GM19438 (cell line): ENCODE data around the gene RBL1.
"Not testable (repeated sequence)": the region's sequence is repeated elsewhere in the genome, so short reads cannot be mapped to it uniquely, and the experiment has no call there.

Source experiments
- ATAC-seq: cut with Tn5 transposase; IDR thresholded peaks from one replicate; pipeline ENCODE4 v1.9.1; 2021; ENCODE audit warnings: low read depth; ENCODE audit not compliant: unreplicated experiment

The RBL1 gene

GRCh38 chr20:37001634-37002033, 94.2 kb downstream of the RBL1 start:
- not testable (repeated sequence) for ATAC-seq

- ATAC-seq = not testable (repeated sequence)
Observed at GRCh38 chr20:37000171-37000570, 95.6 kb downstream of the RBL1 start.

- ATAC-seq = no peak
Observed at GRCh38 chr20:36998652-36999051, 97.1 kb downstream of the RBL1 start.

- ATAC-seq = no peak
Observed at GRCh38 chr20:36997121-36997520, 98.7 kb downstream of the RBL1 start.

- ATAC-seq = not testable (repeated sequence)
Observed at GRCh38 chr20:36994221-36994620, 101.6 kb downstream of the RBL1 start.

DNA sequence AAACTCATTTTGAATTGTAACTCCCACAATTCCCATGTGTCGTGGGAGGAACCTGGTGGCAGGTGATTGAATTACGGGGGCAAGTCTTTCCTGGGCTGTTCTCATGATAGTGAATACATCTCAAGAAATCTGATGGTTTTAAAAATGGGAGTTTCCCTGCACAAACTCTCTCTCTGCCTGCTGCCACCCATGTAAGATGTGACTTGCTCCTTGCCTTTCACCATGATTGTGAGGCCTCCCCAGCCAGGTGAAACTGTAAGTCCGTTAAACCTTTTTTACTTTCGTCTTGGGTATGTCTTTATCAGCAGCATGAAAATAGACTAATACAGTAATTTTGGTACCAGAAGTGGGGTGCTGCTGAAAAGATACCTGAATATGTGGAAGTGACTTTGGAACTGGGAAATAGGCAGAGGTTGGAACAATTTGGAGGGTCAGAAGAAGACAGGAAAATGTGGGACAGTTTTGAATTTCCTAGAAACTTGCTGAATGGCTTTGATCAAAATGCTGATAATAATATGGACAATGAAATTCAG, 102.9 kb downstream of the RBL1 start:
- ATAC-seq = no peak

- no peak for ATAC-seq
Observed at GRCh38 chr20:36991703-36992102, 104.1 kb downstream of the RBL1 start.

- ATAC-seq = no peak
Observed at GRCh38 chr20:36989797-36990196, 106.0 kb downstream of the RBL1 start.

DNA sequence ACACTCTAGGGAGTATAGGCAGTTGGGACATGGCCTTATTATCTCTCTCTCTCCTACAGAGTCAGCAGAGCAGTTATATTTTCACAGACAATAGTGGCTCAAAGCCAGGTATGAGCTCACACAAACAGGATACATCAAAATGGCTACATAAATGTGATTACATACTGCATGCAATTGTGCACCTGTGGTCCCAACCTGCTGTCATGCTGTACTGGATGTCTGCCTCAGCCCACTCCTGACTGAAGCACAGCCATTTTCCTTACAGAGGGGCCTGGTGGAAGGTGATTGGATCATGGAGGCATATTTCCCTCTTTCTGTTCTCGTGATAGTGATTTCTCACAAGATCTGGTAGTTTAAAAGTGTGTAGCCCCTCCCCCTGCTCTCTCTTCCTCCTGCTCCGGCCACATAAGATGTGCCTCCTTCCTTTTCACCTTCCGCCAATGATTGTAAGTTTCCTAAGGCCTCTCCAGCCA, 107.3 kb downstream of the RBL1 start:
- no peak for ATAC-seq

DNA sequence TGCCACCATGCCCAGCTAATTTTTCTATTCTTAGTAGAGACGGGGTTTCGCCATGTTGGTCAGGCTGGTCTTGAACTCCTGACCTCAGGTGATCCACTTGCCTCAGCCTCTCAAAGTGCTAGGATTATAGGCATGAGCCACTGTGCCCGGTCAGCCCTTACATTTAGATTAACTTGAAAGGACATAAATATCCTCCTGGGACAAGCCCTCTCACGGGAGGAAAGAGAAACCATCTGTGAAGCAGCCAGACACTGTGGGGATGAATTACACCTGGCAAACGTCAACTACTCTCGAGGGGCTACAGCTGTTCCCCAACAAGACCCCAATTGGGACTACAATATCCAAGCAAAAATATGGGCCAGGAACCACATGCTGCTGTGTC, 111.5 kb downstream of the RBL1 start:
- no peak for ATAC-seq

DNA sequence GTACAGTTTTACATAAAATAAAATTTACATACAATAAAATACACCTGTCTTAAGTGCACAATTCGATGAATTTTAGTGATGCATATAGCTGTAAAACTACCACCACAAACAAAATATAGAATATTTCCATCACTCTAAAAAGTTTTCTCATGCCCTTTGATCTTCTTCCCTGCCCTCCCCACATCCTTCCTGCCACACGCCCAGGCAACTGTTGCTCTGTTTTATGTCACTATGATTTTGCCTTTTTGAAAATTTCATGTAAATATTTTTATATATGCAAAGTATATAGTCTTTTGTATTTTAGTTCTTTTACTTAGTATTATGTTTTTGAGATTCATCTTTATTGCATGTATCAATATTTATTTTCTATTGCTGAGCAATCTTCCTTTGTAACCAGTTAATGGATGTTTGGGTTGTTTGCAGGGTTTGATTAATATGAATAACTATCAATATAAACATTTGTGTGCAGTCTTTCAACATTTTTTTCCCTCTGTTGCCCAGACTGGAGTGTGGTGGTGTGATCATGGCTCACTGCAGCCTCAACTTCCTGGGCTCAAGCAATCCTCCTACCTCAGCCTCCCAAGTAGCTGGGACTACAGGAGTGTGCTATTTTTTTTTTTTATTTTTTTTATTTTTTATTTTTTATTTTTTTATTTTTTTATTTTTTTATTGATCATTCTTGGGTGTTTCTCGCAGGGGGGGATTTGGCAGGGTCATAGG, 120.5 kb downstream of the RBL1 start:
- no peak for ATAC-seq

- ATAC-seq = no peak
Observed at GRCh38 chr20:36974660-36975059, 121.1 kb downstream of the RBL1 start.

DNA sequence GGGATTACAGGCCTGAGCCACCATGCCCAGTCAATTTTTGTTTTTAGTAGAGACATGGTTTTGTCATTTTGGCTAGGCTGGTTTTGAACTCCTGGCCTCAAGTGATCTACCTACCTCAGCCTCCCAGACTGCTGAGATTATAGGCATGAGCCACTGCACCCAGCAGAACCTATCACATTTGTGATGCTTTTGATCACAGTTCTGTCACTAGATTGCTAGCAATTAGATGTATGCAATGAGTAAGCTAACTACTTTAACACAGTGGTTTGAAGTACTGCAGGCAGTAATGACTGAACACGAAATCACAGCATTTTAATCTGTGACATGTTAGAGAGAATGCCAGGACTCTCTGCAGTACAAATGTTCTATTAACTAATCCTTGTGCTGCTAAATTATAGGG, 124.7 kb downstream of the RBL1 start:
- no peak for ATAC-seq

- ATAC-seq = no peak
Observed at GRCh38 chr20:36969478-36970186, 126.2 kb downstream of the RBL1 start.

DNA sequence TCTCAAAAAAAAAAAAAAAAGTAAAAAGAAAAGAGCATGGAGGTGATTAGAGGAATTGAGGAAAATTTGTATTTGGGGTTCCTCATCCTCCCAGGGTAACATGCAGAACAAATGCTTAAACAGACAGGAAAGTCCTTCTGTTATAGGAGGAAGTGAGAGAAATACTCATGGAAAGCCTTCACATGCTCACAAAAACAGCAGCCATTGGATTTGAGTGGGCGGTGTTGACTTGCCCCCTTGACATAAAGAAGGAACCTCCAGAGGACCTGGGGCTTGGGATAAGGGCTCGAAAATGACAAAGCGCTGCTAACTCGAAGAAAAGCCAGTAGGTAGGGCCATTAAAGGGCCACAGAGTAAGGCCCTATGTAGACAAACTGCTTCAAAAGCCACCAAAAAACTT, 126.7 kb downstream of the RBL1 start:
- no peak for ATAC-seq

GRCh38 chr20:36967636-36968035, 128.2 kb downstream of the RBL1 start:
- ATAC-seq = no peak

DNA sequence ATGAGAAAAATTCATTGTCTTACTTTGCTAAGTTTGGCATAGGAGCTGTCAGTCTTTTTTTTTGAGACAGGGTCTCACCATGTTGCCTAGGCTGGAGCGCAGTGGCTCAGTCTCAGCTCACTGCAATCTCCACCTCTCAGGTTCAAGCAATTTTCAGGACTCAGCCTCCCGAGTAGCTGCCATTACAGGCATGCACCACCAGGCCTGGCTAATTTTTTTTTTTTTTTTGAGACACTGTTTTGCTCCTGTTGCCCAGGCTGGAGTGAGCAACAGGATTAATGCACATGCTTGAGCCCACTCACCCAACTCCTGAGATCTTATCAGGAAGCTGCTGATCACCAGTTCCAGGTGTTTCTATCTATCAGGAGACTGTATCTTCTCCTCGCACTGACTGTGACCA, 128.8 kb downstream of the RBL1 start:
- not testable (repeated sequence) for ATAC-seq

DNA sequence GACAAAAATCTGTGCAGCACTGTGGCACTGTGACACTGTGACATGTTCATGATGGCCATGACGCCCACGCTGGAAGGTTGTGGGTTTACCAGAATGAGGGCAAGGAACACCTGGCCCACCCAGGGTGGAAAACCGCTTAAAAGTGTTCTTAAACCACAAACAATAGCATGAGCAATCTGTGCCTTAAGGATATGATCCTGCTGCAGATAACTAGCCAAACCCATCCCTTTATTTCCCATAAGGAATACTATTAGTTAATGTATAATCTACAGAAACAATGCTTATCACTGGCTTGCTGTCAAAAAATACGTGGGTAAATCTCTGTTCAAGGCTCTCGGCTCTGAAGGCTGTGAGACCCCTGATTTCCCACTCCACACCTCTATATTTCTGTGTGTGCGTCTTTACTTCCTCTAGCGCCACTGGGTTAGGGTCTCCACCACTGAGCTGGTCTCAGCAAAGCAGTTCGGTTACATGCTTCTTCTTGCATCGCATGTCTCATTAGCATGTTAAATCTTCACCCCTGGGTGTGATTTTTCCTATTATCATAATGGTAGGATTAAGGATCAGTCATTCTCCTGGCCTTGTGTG, 133.3 kb downstream of the RBL1 start:
- ATAC-seq = not testable (repeated sequence)

DNA sequence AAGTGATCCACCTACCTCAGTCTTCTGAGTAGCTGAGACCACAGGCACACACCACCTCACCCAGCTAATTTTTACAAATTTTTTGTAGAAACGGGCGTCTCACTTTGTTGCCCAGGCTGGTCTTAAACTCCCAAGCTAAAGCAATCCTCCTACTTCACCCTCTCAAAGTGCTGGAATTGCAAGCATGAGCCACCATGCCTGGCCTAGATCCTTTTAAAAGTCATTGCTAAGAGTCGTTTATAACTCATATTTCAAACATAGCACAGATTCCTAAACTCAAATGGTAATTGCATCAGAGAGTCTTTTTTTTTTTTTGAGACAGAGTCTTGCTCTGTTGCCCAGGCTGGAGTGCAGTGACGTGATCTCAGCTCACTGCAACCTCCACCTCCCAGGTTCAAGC, 136.6 kb downstream of the RBL1 start:
- no peak for ATAC-seq

DNA sequence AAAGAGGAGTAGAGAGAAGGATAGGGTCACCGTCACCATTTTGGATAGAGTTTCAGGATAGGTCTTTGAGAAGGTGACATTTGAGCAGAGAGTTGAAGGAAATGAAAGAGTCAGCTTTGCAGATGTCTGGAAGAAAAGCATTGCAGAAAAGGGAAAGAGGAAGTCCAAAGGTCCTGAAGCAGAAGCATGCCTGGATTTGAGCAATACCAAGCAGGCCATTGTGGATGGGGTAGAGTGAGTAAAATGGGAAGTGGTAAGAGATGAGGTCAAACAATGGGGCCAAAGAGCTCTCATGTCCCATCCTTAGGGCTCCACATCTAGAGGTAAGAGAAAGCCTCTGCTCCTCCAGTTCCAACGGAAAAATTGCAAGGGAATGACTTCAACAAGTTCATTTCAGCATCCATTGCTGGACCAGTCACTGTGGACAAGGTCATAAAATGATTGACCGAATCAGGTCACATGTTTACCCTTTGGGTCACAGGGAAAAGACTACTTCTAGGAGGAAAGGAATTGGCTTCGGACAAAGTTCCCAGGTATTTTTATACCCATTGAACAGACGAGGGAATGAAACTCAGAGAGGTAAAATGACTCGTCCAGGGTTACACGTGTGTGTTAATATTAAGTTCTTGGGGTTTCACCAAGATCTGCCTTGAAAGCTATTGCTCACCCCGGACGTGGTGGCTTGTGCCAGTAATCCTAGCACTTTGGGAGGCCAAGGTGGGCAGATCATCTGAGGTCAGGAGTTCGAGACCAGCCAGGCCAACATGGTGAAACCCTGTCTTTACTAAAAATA, 137.7 kb downstream of the RBL1 start:
- no peak for ATAC-seq

DNA sequence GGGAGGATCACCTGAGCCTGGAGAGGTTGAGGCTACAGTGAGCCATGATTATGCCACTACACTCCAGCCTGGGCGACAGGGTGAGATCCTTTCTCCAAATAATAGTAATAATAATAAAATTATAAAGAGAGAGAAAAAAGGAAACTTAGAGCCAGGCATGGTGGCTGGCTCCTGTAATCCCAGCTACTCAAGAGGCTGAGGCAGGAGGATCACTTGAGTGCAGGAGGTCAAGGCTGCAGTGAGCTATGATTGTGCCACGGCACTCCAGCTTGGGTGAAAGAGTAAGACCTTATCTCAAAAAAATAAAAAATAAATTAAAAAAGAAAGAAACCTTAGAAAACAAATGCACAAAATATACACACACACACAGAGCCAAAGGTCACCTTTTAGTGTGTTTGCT, 139.1 kb downstream of the RBL1 start:
- ATAC-seq = no peak
